Mammary epithelial cell (primary cell): Measurements from ENCODE around the gene SHB.

Experiments
- EZH2 ChIP-seq: IDR thresholded peaks from 2 replicates; pipeline ENCODE4 v1.6.1; 2012; ENCODE audit warnings: low read length, inconsistent platforms, borderline replicate concordance
- TF ChIP-seq, protein P1 (sequence below), 2 donors: IDR thresholded peaks in 1 of 2; conservative IDR thresholded peaks in 1 of 2; 2 replicates each; pipeline ENCODE4 v1.5.1; 2011 to 2012; ENCODE audit warnings: inconsistent platforms in 2 of 2, low read length in 2 of 2, mild to moderate bottlenecking in 2 of 2, control low read depth in 1 of 2, low read depth in 1 of 2; ENCODE audit not compliant: insufficient read depth in 1 of 2; ENCODE audit errors: extremely low read depth in 1 of 2

DNA sequence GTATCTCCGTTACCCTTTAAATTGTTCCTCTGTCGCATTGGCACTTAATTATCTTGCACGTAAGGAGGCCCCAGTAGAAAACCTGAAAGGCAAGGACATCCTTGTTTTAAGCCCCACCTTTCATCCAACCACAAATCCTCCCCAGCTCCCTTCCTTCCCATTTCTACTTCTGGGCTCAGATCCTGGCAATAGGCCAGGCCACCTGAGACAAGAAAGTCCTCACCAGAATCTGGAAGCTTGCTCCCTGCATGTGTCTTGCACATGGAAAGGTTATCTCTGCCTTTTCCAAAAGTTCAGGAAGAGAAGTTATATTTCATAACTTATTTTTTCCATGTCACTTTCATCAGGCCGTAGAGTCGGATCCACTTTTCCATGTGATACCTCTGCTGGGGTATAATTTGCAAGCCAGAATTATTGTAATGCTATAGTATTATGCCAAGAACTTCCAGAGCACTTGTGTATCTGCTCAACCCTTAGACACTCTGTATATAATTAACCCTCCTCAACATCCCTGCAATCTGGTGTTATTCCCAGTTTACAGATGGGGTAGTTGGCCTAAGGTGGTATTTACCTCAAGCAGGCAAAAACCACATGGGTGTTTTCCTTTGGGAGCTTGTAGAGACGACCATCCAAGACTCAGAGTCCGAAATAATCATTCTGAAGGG lies 2.6 kb upstream of the SHB start:
- TF ChIP-seq, protein P1, sequence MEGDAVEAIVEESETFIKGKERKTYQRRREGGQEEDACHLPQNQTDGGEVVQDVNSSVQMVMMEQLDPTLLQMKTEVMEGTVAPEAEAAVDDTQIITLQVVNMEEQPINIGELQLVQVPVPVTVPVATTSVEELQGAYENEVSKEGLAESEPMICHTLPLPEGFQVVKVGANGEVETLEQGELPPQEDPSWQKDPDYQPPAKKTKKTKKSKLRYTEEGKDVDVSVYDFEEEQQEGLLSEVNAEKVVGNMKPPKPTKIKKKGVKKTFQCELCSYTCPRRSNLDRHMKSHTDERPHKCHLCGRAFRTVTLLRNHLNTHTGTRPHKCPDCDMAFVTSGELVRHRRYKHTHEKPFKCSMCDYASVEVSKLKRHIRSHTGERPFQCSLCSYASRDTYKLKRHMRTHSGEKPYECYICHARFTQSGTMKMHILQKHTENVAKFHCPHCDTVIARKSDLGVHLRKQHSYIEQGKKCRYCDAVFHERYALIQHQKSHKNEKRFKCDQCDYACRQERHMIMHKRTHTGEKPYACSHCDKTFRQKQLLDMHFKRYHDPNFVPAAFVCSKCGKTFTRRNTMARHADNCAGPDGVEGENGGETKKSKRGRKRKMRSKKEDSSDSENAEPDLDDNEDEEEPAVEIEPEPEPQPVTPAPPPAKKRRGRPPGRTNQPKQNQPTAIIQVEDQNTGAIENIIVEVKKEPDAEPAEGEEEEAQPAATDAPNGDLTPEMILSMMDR (conservative IDR thresholded peaks at IDR 0.05 in 1 of 2, IDR thresholded peaks at IDR 0.05 in 1 of 2; ENCODE audit: extremely low read depth in 1 of 2, insufficient read depth in 1 of 2, low read depth in 1 of 2, low read length in 2 of 2): no peak
- no peak for TF ChIP-seq EZH2
